Esophagus (tissue), 2 donors: ENCODE results near the gene QRFP. TPM values are rescaled to one million over a fixed set of nuclear protein-coding genes. Genes with fewer than 3 reads are reported as not detected.
A peak's percentile ranks its signal among the peaks of the same experiment; 100 is the strongest.

ENCODE experiments used
- H3K27ac ChIP-seq, 2 donors: one replicate each; pipeline ENCODE4 v1.5.1; 2013; ENCODE audit warnings: low read depth in 2 of 2, mild to moderate bottlenecking in 2 of 2, inconsistent platforms in 1 of 2, low read length in 1 of 2, moderate library complexity in 1 of 2
- H3K27me3 ChIP-seq, 2 donors: one replicate each; pipeline ENCODE4 v1.6.1; 2013; ENCODE audit warnings: low read length in 2 of 2, control low read depth in 1 of 2, mild to moderate bottlenecking in 1 of 2; ENCODE audit not compliant: insufficient read depth in 2 of 2, control insufficient read depth in 1 of 2
- H3K36me3 ChIP-seq, 2 donors: one replicate each; pipeline ENCODE4 v1.6.1; 2013; ENCODE audit warnings: low read length in 1 of 2; ENCODE audit not compliant: control insufficient read depth in 2 of 2, insufficient read depth in 2 of 2
- H3K4me1 ChIP-seq, 2 donors: one replicate each; pipeline ENCODE4 v1.6.1; 2013; ENCODE audit warnings: low read length in 1 of 2; ENCODE audit not compliant: control insufficient read depth in 2 of 2, insufficient read depth in 2 of 2
- H3K4me3 ChIP-seq, 2 donors: one replicate each; pipeline ENCODE4 v1.5.1; 2013; ENCODE audit warnings: low read length in 2 of 2, mild to moderate bottlenecking in 2 of 2, low read depth in 1 of 2, moderate library complexity in 1 of 2
- H3K9me3 ChIP-seq, 2 donors: one replicate each; pipeline ENCODE4 v1.6.1; 2013; ENCODE audit warnings: mild to moderate bottlenecking in 2 of 2, low read depth in 1 of 2, low read length in 1 of 2, moderate library complexity in 1 of 2; ENCODE audit not compliant: control insufficient read depth in 2 of 2, insufficient read depth in 1 of 2
- WGBS, 2 donors: extraction: QIAGEN DNeasy Blood & Tissue Kit; methylation state at CpG; one replicate each; pipeline ENCODE4 v1.1.7; 2013; 5-methylcytosine and 5-hydroxymethylcytosine counted together
- polyA plus RNA-seq, 2 donors: library from polyadenylated mRNA; stranded (reverse); fragments of 200-250 nt; gene quantifications; one replicate each; pipeline ENCODE4 v1.2.3, GENCODE V29; 2013
- donor health status: healthy with polysubstance abuse.
- donor health status: Bipolar disorder and iron deficiency.

The QRFP gene
- polyA plus RNA-seq, 2 donors = 0.08 to 0.16 TPM

GRCh38 chr9:130939405-130940026 is 42.9 kb upstream of the QRFP start:
- Histone ChIP-seq H3K36me3 (no peaks in the 10 kb centered on the region), H3K27ac (no peak overlapping the region), H3K9me3 (no peaks in the 10 kb centered on the region), H3K4me3 (peak overlapping the region; percentile 22 to 42), H3K4me1 (peaks cover 9% of the 10 kb centered on the region in 2 donors), H3K27me3 (peaks cover 0 to 18% of the 10 kb centered on the region in 2 donors)
- WGBS, 2 donors = 1% methylated on average over 70 to 75 of the region's 75 CpGs

DNA sequence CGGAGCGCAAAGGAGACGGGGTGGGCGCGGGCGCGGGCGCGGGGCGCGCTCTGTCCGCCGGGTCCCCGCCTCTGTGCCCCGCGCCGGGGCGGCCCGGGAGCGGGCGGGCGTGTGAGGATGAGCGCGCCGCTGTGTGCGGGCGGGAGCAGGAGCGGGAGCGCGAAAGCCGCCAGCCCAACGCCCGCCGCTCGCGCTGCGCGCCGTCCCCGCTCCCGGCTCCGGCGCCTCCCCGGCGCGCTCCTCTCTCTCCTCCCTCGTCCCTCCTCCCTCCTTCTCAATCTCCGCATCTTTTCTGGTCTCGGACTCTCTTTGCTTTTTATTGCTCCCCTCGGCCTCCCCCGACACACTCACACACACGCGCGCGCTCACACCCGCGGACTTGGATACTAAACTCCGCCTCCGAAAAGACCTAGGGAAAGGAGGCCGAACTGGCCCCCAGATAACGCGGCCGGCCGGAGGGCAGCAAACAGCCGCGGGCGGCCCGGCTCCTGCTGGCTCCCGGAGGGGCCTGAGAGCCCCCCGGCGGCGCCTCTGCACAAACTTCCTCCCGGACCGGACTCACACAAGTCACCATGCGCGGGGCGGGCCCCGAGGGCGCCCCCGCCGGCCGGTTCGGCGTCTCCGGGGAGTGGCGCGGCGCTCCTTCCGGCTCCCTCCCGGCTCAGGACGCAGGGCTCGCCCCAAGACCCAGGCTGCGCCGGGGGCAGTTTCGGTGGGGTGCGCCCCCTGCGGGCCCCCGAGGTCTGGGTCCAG is 42.2 kb upstream of the QRFP start, which contains the start of gene FIBCD1:
TSS of gene FIBCD1 (minus strand) at position 596 of the 753 bp plus-strand sequence. CDS start 640 bp downstream, outside the sequence.
- no peak within 1 kb of the TSS for H3K27ac ChIP-seq
- H3K4me3 ChIP-seq = peak within 1 kb of the TSS; percentile 22 to 42
- WGBS, 2 donors = 0% methylated on average over 65 to 98 of the region's 98 CpGs
- peaks cover 0 to 18% of the 10 kb centered on the region in 2 donors for H3K27me3 ChIP-seq
- no peaks in the 10 kb centered on the region for H3K9me3 ChIP-seq
- H3K36me3 ChIP-seq = no peaks in the 10 kb centered on the region
- peaks cover 9% of the 10 kb centered on the region in 2 donors for H3K4me1 ChIP-seq

- Histone ChIP-seq H3K36me3 (no peaks in the 10 kb centered on the region), H3K4me1 (peaks cover 9% of the 10 kb centered on the region in 2 donors), H3K27ac (no peak overlapping the region), H3K27me3 (peaks cover 0 to 20% of the 10 kb centered on the region in 2 donors), H3K4me3 (peak overlapping the region in 1 of 2 donors; percentile 42), H3K9me3 (no peaks in the 10 kb centered on the region)
- WGBS, 2 donors = 3% methylated on average over 31 to 52 of the region's 52 CpGs
These were observed 41.6 kb upstream of the QRFP start for GRCh38 chr9:130938184-130938651.

DNA sequence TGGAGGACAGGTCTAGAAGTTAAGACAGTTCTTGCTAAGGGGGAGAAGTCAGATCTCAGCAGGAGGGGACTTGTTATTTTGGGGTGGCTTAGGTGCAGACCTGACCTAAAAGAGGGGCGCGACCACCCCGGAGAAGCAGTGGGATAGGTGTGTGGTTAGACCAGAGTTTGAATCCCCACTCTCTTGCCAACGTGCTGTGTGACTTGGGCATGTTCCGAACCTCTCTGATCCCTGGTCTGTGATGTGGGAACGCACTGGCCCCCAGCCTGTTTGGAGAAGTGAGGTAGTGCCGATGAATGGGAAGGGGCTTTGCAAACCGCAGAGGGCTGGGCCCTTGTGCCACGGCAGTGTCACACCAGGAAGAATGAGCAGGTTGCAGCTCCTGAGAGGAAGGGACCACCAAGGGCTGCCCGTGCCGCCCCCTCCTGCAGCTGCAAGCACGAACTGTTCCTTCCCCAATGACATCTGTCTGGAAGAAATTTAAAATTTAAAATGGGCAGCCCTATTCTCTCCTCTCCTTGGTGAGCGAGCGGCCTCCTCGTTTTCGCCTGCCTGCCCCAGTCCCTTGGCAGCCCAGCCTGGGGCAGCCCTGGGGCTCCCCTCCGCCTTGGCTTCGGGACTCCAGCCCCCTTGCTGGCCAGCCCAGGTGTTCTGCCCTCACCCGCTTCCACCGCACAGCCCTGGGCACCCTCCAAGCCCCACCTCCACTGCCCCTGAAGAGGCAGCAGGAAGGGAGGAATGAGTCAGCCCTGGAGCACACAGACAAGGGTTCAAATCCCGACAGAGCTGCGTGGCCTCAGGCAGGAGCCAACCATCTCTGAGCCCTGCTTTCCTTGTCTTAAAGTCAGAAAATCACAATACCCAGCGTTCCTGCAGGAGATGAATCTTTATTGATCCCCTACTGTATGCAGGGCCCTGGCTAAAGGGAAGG is 40.8 kb upstream of the QRFP start:
- WGBS, 2 donors = 59 to 60% methylated on average over 21 to 23 of the region's 23 CpGs
- Histone ChIP-seq H3K36me3 (no peaks in the 10 kb centered on the region), H3K27me3 (peaks cover 0 to 25% of the 10 kb centered on the region in 2 donors), H3K9me3 (no peaks in the 10 kb centered on the region), H3K4me1 (peaks cover 9% of the 10 kb centered on the region in 2 donors), H3K4me3 (no peak overlapping the region), H3K27ac (no peak overlapping the region)

DNA sequence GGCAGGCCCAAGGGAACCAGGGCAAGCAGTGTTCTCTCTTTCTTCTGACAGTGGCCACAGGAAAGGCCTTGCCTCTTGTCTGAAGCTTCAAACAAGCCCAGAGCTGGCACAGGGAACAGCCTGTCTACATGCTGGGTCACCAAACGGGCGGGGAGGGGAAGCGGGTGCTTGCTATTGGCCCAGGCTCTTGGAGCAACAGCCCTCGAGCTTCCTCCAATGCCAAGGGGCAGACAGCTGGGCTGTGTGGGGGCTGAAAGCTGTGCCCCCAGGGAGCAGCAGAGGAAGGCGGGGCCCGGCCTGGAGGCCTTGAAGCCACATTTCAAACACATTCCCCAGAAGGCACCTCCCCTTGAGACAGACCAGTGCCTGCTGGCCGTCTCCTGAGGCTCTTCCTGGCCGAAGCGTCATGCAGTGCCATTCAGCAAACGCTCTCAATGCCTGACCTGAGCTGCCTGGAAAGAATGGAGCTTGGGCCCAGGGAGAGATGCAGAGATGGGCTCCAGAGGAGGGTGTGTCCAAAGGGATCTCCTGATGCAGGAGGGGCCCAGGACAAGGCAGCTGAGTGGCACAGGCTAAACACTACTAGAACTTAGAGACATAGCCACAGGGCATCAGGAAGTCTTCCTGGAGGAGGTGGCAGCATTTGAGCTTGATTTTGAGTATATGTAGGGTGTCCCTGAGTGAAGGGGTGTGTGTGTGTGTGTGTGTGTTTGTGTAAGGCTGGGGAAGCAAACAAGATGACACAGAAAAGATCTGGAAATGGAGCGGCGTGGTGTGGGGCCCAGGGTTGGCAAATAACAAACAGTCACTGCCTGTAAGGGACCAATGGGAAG is 39.9 kb upstream of the QRFP start:
- H3K27me3 ChIP-seq = peaks cover 0 to 25% of the 10 kb centered on the region in 2 donors
- 45 to 48% methylated on average over 12 of the region's 12 CpGs for WGBS, 2 donors
- H3K9me3 ChIP-seq = no peaks in the 10 kb centered on the region
- no peak overlapping the region for H3K27ac ChIP-seq
- no peaks in the 10 kb centered on the region for H3K36me3 ChIP-seq
- peaks cover 9% of the 10 kb centered on the region in 2 donors for H3K4me1 ChIP-seq
- no peak overlapping the region for H3K4me3 ChIP-seq

DNA sequence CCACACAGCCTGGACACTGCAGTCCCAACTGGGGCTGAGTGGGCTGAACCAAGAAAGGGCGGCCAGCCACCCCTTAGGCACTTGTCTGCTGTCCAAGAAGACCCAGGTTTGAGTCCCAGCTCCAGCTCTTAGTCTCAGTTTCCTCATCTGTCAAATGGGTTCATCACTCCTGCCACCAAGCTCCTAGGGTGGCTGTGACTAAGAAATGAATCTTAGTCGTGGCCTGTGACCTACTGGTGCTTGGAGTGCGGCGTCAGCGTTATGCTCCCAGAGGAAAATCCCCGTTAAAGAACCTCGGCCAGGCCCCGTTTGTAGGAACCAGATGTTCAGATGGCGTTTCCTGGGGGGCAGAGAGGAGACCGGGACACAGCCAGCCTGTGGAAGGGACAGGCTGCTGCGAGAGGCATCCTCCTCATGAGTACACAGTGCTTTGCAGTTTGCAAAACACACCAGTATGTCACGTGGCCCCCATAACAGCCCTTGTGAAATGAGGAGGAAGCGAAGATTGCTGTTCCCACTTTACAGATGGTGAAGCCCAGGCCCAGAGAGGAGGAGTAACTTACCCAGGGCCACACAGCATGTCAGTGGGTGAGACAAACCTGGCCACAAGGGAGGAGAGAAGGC is 39.1 kb upstream of the QRFP start:
- WGBS, 2 donors = 80 to 88% methylated on average over 13 of the region's 13 CpGs
- peaks cover 0 to 25% of the 10 kb centered on the region in 2 donors for H3K27me3 ChIP-seq
- no peak overlapping the region for H3K27ac ChIP-seq
- no peak overlapping the region for H3K4me3 ChIP-seq
- no peaks in the 10 kb centered on the region for H3K9me3 ChIP-seq
- no peaks in the 10 kb centered on the region for H3K36me3 ChIP-seq
- peaks cover 9% of the 10 kb centered on the region in 2 donors for H3K4me1 ChIP-seq

DNA sequence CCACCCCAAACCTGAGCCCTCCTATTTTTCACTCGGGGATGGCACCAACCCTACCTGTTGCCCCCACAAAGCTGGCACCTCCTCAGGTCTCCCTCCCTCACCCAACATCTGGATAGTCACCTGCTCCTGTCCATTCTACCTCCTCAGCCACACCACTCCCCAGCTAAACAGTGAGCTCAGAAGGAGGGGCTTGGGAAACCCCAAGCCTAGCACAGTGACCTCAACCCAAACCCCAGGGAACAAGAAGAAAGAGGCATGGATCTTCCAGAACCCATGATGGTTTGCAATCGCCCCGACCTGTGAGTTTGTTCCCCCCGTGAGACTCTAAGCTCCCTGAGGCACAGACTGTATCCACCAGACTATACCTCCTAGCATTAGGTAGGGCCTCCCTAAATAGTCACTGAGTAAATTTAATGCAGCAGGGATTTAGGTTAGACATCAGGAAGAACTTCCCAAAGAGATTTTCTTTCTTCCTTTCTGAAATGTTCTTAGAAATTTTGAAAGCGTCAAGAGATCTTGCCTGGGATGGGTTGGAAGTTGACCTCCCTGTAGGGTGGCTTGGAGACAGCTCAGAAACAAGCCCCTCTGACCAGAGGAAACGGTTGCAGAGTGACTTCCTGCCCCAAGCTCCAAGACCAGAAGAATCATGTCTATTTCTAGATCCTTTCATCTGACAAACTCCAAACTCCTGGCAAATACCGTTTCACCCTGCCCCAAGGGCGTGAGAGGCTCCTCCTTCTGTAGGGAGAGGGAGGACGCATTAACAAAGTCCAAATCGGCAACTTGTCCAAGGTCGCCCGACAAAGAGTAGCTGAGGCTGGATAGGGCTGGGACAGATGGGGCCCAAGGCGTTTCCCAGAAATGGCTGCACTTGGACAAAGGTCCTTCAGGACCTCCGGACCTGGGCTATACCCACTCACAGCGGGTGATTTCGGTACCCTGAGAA is 38.4 kb upstream of the QRFP start:
- Histone ChIP-seq H3K4me3 (no peak overlapping the region), H3K27me3 (peaks cover 0 to 21% of the 10 kb centered on the region in 2 donors), H3K36me3 (no peaks in the 10 kb centered on the region)

DNA sequence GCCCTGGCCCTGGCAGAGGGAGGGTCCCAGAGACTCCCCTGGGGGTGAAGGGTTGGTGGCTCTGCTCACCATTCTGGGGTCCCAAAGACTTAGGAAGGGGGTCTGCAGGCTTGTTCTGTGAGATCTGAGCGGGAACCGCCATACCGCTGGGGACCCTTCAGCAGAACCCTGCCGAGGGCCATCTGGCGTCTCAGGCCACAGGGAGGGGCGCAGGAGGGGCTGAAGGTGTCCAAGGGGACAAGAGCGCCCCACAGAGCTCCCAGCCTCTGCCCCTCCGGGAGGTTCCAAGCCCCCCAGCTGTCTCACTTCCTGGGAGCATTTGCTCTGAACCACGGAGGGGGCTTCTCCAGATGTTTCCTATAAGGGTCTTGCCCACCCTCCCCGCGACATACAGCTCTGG is 37.6 kb upstream of the QRFP start:
- H3K27me3 ChIP-seq = peaks cover 0 to 18% of the 10 kb centered on the region in 2 donors
- H3K9me3 ChIP-seq = no peaks in the 10 kb centered on the region
- 74% methylated on average over 11 of the region's 11 CpGs for WGBS, 2 donors
- H3K36me3 ChIP-seq = no peaks in the 10 kb centered on the region
- no peak overlapping the region for H3K27ac ChIP-seq
- H3K4me1 ChIP-seq = peaks cover 6% of the 10 kb centered on the region in 2 donors
- H3K4me3 ChIP-seq = no peak overlapping the region

More for the DNA sequence above, 38.4 kb upstream of the QRFP start:
- Histone ChIP-seq H3K27ac (no peak overlapping the region), H3K4me1 (peaks cover 9% of the 10 kb centered on the region in 2 donors), H3K9me3 (no peaks in the 10 kb centered on the region)
- WGBS, 2 donors = 50 to 51% methylated on average over 16 of the region's 16 CpGs
